CD4-positive, alpha-beta T cell (primary cell): ENCODE data around the gene TAF3. TPM values are rescaled to one million over a fixed set of nuclear protein-coding genes. Genes with fewer than 3 reads are reported as not detected.

Source experiments
- ATAC-seq: fragments of 200-7000 bp; cut with Tn5 transposase; one replicate; pipeline ENCODE4 v1.10.0; 2022; ENCODE audit warnings: mild to moderate bottlenecking; ENCODE audit not compliant: poor library complexity
- CTCF ChIA-PET: fragments of 350-600 bp; sonication (Branson Sonifier 250); formaldehyde crosslinking; loops from one replicate; lab custom pipeline; 2021; ENCODE audit warnings: antibody characterized with exemption, inconsistent platforms; lab: Charles Lee
- POLR2A ChIA-PET: fragments of 350-600 bp; sonication (Branson Sonifier 250); formaldehyde crosslinking; loops from one replicate; lab custom pipeline; 2021; ENCODE audit warnings: antibody characterized with exemption, inconsistent platforms; lab: Charles Lee
- DNase-seq, 14 experiments: peaks; one replicate each; pipeline ENCODE4 v3.0.0-alpha.2; 2013 to 2020; ENCODE audit warnings: mixed read lengths in 2 of 14
- H3K27ac ChIP-seq, 2 donors: one replicate each; pipeline versions ENCODE4 v1.5.1 to v1.7.0; 2013; ENCODE audit warnings: low read length in 2 of 2, low read depth in 1 of 2, mild to moderate bottlenecking in 1 of 2
- H3K27me3 ChIP-seq, 2 experiments: 1 replicate in 1 of 2; 2 replicates in 1 of 2; pipeline versions ENCODE4 v1.6.1 to v1.7.0; 2013; ENCODE audit warnings: low read length in 2 of 2, control low read depth in 1 of 2, mild to moderate bottlenecking in 1 of 2, moderate library complexity in 1 of 2; ENCODE audit not compliant: insufficient read depth in 2 of 2, control insufficient read depth in 1 of 2
- H3K36me3 ChIP-seq: one replicate; pipeline ENCODE4 v1.6.1; 2013; ENCODE audit warnings: low read length, control low read depth; ENCODE audit not compliant: insufficient read depth
- H3K4me1 ChIP-seq: one replicate; pipeline ENCODE4 v1.6.1; 2013; ENCODE audit warnings: low read length, control low read depth; ENCODE audit not compliant: insufficient read depth
- H3K4me3 ChIP-seq: one replicate; pipeline ENCODE4 v1.5.1; 2013; ENCODE audit warnings: mild to moderate bottlenecking, low read length, moderate library complexity
- H3K9me3 ChIP-seq, 2 experiments: 1 replicate in 1 of 2; 2 replicates in 1 of 2; pipeline versions ENCODE4 v1.6.1 to v1.7.0; 2013; ENCODE audit warnings: low read length in 2 of 2, mild to moderate bottlenecking in 2 of 2, control low read depth in 1 of 2, moderate library complexity in 1 of 2; ENCODE audit not compliant: control insufficient read depth in 1 of 2, insufficient read depth in 1 of 2
- H3K27ac Mint-ChIP-seq: one replicate; pipeline ENCODE4 v1.8.0; 2020; ENCODE audit warnings: mixed read lengths
- H3K27me3 Mint-ChIP-seq: one replicate; pipeline ENCODE4 v1.8.0; 2021; ENCODE audit warnings: mixed read lengths
- H3K36me3 Mint-ChIP-seq: one replicate; pipeline ENCODE4 v1.8.0; 2021; ENCODE audit warnings: low read depth, mixed read lengths
- H3K4me1 Mint-ChIP-seq: one replicate; pipeline ENCODE4 v1.8.0; 2021; ENCODE audit warnings: low read depth, mixed read lengths
- H3K4me3 Mint-ChIP-seq: one replicate; pipeline ENCODE4 v1.8.0; 2020; ENCODE audit warnings: mild to moderate bottlenecking, mixed read lengths
- H3K9me3 Mint-ChIP-seq: one replicate; pipeline ENCODE4 v1.8.0; 2020; ENCODE audit warnings: mixed read lengths
- intact Hi-C, 2 experiments: fragments of 100-400 bp; cut with DNase I in 1 of 2; cut with micrococcal nuclease in 1 of 2; formaldehyde crosslinking; loops; one replicate each; pipeline versions ENCODE4 v1.15.1 to v1.9.0; 2023 to 2025; cut with DNase I, micrococcal nuclease
- total RNA-seq, 174 experiments: library from RNA in 2 of 174; stranded (reverse) in 2 of 174; gene quantifications; one replicate each; pipeline ENCODE4 v1.2.3 and lab custom pipeline; 2021 to 2026
- TF ChIP-seq, protein P1 (sequence below): fragments of 200-600 bp; IDR thresholded peaks from one replicate; pipeline ENCODE4 v1.8.0; 2022; ENCODE audit warnings: antibody characterized with exemption, mild to moderate bottlenecking

TAF3 gene
- total RNA-seq, 2 experiments from 2014 or later: 12.6 to 12.8 TPM

DNA sequence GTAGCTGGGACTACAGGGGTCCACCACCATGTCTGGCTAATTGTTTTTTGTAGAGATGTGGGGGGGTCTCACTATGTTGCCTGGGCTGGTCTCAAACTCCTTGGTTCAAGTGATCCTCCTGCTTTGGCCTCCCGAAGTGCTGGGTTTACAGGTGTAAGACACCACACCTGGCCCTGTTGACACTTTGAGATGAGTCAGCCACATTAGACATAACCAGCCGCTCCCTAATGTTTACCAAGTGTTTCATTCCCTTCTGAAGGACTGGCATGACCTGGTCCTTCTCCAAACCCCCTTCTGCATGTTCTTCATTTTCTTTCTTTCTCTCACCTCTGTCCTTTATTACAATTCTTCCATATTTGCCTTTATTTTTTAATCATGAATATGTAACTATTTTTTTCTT is 67.8 kb downstream of the TAF3 start:
- Mint-ChIP-seq H3K4me3 (no peak overlapping the region), H3K27me3 (no peaks in the 10 kb centered on the region), H3K27ac (no peak overlapping the region), H3K9me3 (no peaks in the 10 kb centered on the region), H3K4me1 (peaks cover 71% of the 10 kb centered on the region), H3K36me3 (no peaks in the 10 kb centered on the region)
- intact Hi-C loops: no loop called here
- no peaks in the 10 kb centered on the region for H3K4me1 ChIP-seq
- POLR2A ChIA-PET: no interaction called here
- H3K27me3 ChIP-seq: no peaks in the 10 kb centered on the region
- DNase-seq (no peak), ATAC-seq (no peak)
- CTCF ChIA-PET: no interaction called here
- no peaks in the 10 kb centered on the region for H3K36me3 ChIP-seq
- TF ChIP-seq, protein P1, sequence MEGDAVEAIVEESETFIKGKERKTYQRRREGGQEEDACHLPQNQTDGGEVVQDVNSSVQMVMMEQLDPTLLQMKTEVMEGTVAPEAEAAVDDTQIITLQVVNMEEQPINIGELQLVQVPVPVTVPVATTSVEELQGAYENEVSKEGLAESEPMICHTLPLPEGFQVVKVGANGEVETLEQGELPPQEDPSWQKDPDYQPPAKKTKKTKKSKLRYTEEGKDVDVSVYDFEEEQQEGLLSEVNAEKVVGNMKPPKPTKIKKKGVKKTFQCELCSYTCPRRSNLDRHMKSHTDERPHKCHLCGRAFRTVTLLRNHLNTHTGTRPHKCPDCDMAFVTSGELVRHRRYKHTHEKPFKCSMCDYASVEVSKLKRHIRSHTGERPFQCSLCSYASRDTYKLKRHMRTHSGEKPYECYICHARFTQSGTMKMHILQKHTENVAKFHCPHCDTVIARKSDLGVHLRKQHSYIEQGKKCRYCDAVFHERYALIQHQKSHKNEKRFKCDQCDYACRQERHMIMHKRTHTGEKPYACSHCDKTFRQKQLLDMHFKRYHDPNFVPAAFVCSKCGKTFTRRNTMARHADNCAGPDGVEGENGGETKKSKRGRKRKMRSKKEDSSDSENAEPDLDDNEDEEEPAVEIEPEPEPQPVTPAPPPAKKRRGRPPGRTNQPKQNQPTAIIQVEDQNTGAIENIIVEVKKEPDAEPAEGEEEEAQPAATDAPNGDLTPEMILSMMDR: no peak
- H3K27ac ChIP-seq: no peak overlapping the region
- no peak overlapping the region for H3K4me3 ChIP-seq
- H3K9me3 ChIP-seq: no peaks in the 10 kb centered on the region

DNA sequence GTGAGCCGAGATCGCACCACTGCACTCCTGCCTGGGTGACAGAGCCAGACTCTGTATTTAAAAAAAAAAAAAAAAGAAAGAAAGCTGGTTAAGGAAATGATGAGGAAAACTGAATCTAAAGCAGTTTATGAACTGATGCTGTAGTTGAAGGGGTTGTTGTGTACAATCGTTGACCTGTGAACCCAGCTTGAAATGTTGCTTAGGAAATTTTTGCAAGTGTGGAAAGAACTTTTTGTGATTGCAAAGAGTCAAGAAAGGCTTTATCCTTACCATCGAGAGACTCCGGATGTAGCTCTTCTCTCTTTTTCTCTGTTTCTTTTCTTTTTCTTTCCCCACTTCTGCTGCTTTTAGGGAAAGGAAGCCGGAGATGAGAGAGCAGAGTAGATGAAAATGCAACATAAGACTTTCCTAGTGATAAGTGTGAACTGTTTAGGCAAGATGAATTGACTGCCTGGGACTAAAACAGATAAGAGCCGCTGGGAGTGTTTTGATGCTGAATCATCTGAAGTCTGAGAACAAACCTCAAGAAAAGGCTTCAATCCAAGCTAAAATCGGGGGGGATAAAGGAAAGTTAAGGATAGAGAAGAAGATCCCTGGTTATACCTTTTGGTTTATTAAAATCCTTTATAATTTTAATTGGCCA is 69.0 kb downstream of the TAF3 start:
- TF ChIP-seq, protein P1: no peak
- Mint-ChIP-seq H3K27me3 (no peaks in the 10 kb centered on the region), H3K36me3 (no peaks in the 10 kb centered on the region), H3K4me1 (peaks cover 68% of the 10 kb centered on the region), H3K4me3 (no peak overlapping the region), H3K9me3 (no peaks in the 10 kb centered on the region), H3K27ac (no peak overlapping the region)
- intact Hi-C loops: no loop called here
- ATAC-seq: no peak
- no peaks in the 10 kb centered on the region for H3K4me1 ChIP-seq
- H3K27ac ChIP-seq: no peak overlapping the region
- POLR2A ChIA-PET: no interaction called here
- DNase-seq: no peak
- H3K36me3 ChIP-seq: no peaks in the 10 kb centered on the region
- no peaks in the 10 kb centered on the region for H3K9me3 ChIP-seq
- no peaks in the 10 kb centered on the region for H3K27me3 ChIP-seq
- CTCF ChIA-PET: interaction anchor here (1.2 to 1.6 kb wide), 2 partner anchors 13 to 1322 kb away, joined by 3 to 6 read pairs; no protein-coding TSS in a partner anchor
- H3K4me3 ChIP-seq: no peak overlapping the region

DNA sequence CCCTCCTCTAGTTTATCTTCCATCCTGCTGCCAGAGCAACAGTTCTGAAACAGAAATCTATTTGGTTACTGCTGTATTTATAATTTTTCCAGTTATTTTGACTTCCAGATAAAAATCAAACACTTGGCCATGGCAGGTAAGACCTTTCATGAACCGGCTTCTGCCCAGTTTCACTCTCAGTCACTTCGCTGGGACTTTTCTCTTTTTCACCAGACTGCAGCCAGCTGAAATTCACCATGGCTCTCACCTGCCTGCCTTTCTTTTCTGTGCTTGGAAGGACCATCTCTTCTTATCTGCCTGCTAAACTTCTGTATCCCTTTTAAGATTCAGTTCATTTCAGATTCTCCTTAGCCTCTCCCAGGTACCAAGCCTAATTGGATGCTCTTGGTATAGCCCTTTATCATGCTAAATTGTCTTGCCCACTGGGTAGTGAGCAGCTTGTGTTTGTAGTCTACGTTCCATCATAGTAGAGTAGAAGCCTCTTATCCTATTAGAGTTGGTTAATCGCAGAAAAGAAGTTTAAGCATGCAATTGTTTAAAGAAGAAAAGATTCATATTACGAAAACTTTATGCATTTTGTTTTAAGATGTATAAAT is 71.7 kb downstream of the TAF3 start:
- Histone ChIP-seq H3K27ac (no peak overlapping the region), H3K9me3 (no peaks in the 10 kb centered on the region), H3K36me3 (no peaks in the 10 kb centered on the region), H3K27me3 (no peaks in the 10 kb centered on the region), H3K4me1 (no peaks in the 10 kb centered on the region), H3K4me3 (no peak overlapping the region)
- ChIA-PET CTCF (no interaction called here), POLR2A (interaction anchor here (0.8 kb wide), 1 partner anchor 1420 kb away, joined by 4 read pairs; no protein-coding TSS in a partner anchor)
- Mint-ChIP-seq H3K9me3 (no peaks in the 10 kb centered on the region), H3K4me3 (no peak overlapping the region), H3K27me3 (no peaks in the 10 kb centered on the region), H3K27ac (no peak overlapping the region), H3K36me3 (peaks cover 6% of the 10 kb centered on the region), H3K4me1 (peaks cover 65% of the 10 kb centered on the region)
- intact Hi-C loops: no loop called here
- TF ChIP-seq, protein P1: no peak
- DNase-seq (no peak), ATAC-seq (no peak)
